GM21367 (cell line): ENCODE measurements around the gene TTC23L.
"Not testable (repeated sequence)": the region's sequence is repeated elsewhere in the genome, so short reads cannot be mapped to it uniquely, and the experiment has no call there.

Experiments used
- ATAC-seq: cut with Tn5 transposase; IDR thresholded peaks from one replicate; pipeline ENCODE4 v1.9.1; 2021; ENCODE audit not compliant: unreplicated experiment

Gene TTC23L

GRCh38 chr5:34916518-34916917 lies 77.6 kb downstream of the TTC23L start:
- no peak for ATAC-seq

DNA sequence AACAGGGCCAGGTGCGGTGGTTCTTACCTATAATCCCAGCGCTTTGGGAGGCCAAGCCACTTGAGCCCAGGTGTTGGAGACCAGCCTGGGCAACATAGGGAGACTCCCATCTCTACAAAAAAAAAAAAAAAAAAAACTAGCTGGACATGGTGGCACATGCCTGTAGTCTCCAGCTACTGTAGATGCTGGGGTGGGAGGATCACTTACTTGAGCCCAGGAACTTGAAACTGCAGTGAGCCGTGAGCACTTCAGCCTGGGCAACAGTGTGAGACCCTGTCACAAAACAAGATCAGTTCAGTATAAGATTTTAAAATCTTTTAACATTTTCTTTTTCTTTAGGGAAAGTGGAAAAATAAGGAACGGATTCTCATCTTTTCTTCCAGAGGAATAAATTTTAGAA lies 79.1 kb downstream of the TTC23L start:
- ATAC-seq: no peak

- no peak for ATAC-seq
Observed at GRCh38 chr5:34919077-34919476, 80.1 kb downstream of the TTC23L start.

GRCh38 chr5:34923256-34923655 lies 84.3 kb downstream of the TTC23L start:
- not testable (repeated sequence) for ATAC-seq

GRCh38 chr5:34923694-34924461 lies 84.9 kb downstream of the TTC23L start:
- ATAC-seq: peak; percentile 41

DNA sequence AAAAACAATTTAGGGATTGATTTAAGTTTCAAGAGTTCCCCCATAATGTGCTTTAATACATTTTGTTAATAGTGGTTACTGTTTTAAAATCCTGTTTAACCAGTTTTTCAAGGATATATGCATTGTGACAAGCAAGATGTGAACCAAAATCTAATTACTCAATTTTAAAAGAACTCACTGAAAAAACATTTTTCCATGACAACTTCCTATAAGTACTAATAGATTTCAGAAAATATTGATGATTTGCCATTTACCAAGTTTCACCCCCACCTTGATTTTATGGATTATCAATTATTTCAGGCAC lies 85.5 kb downstream of the TTC23L start:
- ATAC-seq: no peak

DNA sequence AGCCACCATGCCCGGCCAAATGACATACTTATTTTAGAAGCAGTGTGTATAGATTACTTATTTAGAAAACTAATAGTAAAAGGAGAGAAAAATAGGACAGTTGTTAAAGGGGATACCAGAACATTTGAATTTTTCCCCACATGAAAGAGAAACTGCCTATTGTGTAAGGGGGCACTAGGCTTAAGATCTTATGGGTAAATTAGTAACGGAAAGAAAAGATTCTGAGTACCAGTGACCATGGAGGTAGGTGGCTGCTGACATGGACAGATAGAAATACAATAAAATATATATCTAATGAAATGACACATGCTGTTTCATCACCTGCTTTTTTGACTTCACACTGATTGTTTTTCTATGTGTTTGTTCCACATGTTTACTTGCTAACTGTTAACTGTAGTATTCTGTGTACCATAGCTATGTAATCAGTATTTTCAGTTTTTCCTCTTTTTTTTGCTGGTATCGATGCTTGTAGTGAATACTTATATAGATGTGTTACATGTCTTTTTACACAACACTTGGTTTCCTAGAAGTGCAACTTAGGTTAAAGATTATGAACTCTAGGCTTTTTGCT lies 87.4 kb downstream of the TTC23L start:
- ATAC-seq: no peak

- ATAC-seq: no peak
Observed at GRCh38 chr5:34927785-34928184, 88.8 kb downstream of the TTC23L start.

- ATAC-seq: no peak
Observed at GRCh38 chr5:34928267-34928666, 89.3 kb downstream of the TTC23L start.

DNA sequence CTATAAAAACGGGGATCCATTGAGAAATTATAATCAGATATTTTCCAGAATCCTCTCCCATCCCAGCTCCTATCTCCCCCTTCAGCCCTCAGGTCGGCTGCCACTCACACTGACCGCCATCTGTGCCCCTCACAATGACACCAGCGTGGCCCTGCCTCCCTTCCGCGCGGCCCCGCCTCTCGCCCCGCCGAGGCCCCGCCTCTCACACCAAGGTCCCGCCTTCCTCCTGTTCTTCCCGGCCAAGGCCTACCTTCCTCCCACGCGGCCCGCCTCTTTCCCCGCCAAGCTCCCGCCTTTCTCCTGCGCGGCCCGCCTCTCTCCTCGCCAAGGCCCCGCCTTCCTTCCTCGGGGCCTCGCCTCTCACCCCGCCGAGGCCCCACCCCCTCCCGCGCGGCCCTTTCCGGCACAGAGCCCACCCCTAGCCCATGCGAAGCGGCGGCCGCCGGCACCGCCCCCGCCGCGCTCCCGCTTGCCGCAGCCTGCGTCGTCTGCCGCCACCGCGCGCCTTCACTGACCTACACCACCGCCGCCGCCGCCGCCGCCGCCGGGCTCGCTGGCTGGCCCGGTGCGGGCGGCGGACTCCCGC lies 90.3 kb downstream of the TTC23L start, which contains the start of gene DNAJC21:
Gene DNAJC21 (plus strand): TSS at position 426 of the 586 bp plus-strand sequence. CDS start 261 bp downstream, outside the sequence.
- peak; percentile 83 for ATAC-seq

DNA sequence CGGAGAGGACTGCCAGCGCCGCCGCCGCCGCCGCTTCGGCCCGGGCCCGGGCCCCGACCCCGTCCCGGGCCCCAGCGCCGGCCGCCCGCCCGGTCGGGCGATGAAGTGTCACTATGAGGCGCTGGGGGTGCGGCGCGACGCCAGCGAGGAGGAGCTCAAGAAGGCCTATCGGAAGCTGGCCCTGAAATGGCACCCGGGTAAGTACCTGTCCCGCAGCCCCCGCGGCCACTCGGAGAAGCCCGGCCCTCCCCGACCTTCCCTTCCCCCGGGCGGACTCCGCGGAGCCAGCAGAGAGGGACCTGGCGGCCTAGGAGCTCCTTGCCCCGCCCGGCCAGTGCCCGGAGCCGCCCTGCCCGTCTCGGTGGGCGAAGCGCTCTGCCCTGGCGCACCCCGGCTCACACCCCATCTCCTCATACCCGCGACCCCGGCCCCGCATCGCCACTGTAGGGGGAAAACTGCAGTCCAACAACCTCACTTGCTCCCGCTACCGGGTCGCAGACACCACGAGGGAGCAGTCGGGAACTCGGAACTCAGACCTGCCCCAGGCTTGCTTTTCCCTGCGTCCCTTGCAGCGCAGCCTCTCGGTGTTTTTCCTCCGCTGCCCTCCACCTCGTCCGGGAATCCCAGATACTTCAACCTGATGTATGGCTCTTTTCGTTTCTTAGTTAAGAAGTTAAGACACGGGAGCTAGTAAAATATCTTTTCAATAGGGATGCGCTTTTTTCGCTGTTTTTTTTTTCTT lies 90.9 kb downstream of the TTC23L start:
- ATAC-seq: peak; percentile 71

GRCh38 chr5:34930462-34930844 lies 91.5 kb downstream of the TTC23L start:
- ATAC-seq: no peak

- ATAC-seq: no peak
Observed at GRCh38 chr5:34930870-34931269, 91.9 kb downstream of the TTC23L start.

GRCh38 chr5:34932947-34933346 lies 94.0 kb downstream of the TTC23L start:
- ATAC-seq: no peak

DNA sequence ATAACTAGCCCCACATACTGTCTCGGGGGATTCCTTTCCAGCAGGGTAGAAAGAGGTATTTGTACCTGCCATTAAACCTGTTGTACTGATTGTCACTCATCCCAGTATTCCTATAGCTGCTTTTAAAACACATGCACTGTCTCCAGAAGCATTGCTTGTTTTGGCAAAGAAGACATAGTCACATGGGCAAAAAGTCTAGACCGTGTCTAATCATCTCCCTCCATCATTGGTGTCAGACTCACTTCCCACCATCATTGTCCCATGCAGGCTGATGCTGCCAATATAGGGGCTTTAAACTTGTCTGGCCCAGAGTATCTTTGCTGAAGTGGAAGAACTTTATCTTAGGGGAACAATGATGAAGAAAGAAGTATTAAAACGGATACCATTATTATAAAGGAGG lies 103.0 kb downstream of the TTC23L start:
- no peak for ATAC-seq

- no peak for ATAC-seq
Observed at GRCh38 chr5:34944044-34944443, 105.1 kb downstream of the TTC23L start.

DNA sequence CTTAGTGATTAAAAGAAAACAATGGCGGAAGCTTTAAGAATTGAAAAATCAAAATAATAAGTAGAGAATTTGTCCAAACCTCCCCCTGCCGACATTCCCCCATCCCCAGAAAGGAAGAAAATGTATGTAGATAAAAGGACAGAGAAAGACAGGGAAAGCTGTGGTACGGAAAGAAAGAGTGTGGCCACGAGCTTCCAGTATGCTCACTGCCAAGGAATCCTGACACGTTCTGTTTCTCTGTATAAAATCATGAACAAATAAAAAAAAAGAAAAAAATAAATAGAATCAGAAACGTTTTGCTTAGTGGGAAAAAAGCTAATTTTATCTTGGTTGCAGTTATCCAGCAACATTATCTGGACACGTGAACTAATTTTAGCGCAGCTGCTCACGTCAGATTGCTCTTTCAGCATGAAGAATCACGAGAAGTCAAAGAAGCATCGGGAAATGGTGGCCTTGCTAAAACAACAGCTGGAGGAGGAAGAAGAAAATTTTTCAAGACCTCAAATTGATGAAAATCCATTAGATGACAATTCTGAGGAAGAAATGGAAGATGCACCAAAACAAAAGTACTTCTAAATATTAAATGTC lies 105.6 kb downstream of the TTC23L start:
- ATAC-seq: no peak
